DMS114 treated with DMSO at 0.1 percent for 48 hours (cell line): ENCODE results near the gene ST6GAL1.
"Not testable (repeated sequence)": the region's sequence is repeated elsewhere in the genome, so short reads cannot be mapped to it uniquely, and the experiment has no call there.

Source experiments
- DNase-seq: peaks from one replicate; lab custom pipeline; 2025; ENCODE audit not compliant: unreplicated experiment; lab: John Stamatoyannopoulos, UW

ST6GAL1 gene

DNA sequence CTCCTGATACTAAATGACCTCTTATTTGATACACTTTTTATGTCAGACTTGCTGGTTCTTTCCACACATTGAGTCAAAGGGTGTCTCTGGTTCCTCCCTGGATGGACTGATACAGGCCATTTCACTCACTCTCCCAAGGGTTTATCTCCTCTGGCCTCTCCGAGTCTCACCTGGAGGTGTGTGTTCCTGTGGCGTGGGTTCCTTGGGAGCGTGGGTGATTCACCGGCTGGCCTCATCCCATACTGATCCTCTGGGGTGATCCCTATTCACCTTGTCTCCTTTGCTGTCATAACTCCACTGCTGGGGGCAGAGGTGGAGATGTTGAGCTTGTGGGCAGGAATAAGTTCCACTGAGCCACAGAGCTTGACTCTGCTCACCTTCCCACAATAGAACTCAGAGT, 61.1 kb downstream of the ST6GAL1 start:
- no peak for DNase-seq

DNA sequence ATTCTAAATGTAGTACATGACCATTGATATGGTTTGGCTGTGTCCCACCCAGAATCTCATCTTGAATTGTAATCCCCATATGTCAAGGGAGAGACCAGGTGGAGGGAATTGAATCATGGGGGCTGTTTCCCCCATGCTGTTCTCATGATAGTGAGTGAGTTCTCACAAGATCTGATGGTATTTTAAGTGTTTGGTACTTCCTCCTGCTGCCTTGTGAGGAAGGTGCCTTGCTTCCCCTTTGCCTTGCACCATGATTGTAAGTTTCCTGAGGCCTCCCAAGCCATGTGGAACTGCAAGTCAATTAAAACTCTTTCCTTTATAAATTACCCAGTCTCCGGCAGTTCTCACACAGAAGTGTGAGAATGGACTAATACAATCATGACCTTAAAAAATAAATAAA, 61.8 kb downstream of the ST6GAL1 start:
- DNase-seq = not testable (repeated sequence)

DNA sequence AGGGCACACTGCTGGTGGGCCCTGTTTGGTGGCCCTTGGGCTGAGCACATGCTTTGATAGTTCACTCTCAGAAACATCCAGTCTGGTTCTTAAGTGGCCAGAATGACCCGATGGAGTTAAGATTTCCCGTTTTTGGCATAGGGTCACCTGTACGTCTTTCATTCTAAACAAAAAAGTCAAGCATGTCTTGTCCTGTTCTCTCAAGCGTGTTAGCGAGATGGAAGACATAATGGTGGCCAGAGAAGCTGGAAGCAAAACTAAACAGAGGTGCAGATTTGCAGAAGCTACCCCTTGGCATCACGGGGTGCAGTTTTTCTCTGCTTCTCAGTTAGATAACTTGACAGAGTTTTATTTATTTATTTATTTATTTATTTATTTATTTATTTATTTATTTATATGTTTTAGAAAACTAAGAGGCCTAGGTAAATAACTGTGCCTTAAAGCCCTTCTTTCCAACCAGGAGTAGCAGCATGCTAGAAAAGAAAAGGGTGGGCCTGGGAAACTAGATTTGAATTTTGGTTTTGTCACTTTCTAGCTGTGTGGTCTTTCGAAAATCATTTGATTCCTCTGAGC, 63.0 kb downstream of the ST6GAL1 start:
- no peak for DNase-seq

DNA sequence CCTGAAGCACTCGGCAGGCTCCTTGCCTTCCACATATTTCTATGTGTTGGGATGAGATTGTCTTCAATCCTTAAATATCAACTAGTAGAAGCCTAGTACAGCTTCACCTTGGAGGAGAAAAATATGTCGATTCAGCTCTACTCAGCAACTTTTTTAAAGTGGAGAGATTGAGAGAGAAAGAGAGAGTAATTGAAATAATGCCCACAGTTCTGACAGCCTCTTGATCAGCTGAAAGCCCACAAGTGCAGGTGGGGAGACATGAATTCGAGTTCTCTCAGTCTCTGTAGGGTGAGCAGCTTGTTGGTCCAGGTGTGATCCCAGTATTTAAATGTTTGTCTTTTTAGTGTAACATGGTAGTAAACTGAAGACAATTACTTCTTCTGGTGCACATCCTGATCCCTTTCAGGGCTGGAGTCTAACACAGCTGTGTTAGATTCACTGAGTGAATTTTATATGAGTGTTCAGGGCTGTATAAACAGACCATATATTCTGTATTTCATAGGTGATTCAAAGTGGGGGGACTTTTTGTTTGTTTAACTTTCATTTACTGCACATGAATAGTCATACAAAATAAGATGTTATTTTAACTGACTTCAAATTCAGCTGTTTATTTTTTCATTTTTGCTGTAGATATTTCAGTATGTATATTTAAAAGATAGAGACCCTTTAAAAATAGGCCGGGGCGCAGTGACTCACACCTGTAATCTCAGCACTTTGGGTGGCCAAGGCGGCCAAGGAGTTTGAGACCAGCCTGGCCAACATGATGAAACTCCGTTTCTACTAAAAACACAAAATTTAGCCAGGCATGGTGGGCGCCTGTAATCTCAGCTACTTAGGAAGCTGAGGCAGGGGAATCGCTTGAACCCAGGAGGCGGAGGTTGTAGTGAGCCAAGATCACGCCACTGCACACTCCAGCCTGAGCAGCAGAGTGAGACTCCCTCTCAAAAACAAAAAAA, 64.0 kb downstream of the ST6GAL1 start:
- DNase-seq = no peak

DNA sequence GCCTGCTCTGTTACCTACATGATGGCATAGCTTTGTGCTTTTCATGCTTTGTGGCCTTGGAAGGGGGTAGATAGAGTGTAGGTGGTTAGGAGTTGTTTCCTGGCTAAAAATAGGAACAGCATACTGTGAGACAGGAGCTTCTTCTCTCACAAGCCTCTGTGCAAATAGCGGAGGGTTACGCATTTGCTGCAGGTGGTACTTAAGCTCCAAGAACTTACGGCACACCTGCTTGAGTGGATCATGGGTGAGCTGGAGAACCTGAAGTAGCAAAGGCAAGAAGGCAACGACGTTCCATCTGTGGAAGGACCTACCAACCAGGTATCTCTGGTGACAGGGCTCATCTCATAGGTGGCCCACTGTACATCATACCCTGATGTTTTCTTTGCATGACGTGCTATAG, 66.0 kb downstream of the ST6GAL1 start:
- no peak for DNase-seq

DNA sequence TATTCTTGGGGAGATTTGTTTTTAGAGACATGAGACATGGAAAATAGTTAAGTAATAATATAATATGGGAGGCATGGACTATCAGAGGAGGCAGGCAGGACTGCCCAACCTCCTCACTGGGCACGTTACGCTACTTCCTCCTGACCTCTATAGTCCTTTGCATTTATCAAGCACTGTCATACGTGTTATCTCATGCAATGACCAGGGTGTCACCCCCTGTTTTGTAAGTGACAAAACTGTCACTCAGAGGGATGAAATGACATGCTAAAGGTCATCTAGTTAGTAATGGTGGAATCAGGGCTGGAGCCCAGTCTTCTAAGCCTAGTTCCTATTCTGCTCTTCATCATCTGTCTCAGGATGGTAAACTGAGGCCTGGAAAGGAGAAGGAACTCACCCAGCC, 66.7 kb downstream of the ST6GAL1 start:
- DNase-seq = no peak

DNA sequence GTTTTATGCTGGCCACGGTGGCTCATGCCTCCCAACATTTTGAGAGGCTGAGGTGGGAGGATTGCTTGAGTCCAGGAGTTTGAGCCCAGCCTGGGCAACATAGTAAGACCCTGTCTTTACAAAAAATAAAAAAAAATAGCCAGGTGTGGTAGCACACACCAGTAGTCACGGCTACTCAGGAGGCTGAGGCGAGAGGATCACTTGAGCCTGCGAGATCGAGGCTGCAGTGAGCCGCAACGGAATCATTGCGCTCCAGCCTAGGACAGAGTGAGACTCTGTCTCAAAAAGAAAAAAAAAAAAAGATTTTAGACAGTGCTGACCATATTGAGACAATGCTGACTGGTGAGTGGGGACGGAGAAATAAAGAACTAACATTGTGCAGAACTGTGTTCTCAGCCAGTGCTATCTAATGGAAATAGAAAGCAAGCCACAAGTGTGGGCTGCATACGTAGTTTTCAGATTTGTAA, 67.2 kb downstream of the ST6GAL1 start:
- no peak for DNase-seq

DNA sequence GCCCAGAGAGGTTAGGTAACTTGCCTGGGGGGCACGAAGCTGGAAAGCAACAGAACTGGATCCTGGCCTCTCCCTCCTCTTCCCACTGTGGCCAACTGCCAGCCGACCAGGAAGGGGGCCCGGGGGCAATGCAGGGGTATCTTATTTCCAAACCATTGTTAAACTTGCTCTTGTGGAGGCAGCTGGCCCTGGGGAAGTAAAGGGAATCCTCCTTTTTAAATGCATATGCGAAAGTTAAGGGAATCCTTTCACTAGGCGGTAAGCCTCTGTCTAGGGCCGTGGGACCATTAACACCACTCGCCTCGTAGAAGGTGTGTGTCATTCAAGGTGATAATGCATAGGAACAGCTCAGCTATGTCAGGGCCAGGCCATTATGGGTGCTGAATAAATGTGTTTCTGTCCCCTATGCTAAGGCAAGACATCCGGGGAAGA, 68.6 kb downstream of the ST6GAL1 start:
- no peak for DNase-seq

DNA sequence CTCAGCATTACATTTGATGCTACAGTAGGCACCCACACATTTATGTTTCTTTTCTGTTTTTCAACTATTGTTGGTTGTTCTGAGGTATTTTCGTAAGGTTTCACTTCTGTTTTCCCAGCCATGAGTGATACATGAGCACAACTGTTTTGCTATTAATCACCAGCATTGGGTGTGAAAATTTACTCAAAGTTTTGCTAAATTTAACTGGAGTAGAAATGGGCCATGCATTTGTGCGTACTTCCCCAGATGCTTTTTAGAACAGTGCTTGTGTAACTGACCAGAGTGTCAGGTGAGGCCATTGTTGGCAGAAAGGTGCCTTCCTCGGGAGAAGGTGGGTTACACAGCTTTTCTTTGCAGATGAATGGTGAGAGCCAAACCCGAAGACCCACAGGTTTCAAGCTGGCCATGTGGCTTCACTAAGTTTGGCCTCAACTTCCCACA, 70.4 kb downstream of the ST6GAL1 start:
- DNase-seq = no peak

DNA sequence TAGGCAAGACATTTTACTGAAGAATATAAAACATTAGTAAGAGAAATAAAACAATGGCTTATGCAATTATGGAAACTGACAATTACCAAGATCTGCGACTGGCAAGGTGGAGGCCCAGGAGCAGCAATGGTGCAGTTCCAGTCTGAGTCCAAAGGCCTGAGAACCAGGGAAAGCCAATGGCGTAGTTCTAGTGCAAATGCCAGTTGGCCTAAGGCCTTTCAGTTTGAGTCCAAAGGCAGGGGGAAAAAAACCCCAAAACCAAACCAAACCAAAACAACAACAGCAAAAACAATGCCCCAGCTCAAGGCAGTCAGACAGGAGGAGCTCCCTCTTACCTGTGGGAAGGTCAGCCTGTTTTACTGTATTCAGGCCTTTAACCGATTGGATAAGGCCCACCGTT, 72.6 kb downstream of the ST6GAL1 start:
- no peak for DNase-seq

DNA sequence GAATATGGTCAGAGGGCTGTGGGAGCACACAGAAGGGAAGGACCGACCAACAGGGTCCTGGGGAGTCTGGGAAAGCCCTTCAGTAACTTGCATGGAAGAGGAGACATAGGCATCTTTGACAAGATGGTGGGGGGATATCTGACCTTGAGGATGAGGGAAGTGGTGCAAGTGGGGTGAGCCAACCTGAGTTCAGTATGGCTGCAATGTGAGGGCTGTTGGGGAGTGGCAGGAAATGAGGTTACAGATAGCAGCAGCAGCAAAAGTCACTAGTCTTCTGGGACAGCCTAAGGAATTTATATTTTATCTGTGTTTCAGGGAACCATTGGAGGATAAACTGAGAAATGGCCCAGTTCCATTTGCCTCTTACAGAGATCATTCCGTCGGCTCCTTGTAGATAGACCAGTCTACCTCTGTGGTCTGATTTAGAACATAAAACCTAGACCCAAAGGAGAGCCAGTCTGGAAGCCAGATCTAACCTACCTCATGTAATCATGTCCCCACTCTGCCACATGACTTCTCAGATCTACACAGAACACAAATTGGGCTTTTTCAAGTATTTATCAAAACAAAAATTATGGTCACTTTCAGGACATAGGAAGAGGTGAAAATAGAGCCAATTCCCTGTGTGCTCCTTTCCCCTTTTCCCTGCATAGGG, 75.6 kb downstream of the ST6GAL1 start:
- DNase-seq = no peak

DNA sequence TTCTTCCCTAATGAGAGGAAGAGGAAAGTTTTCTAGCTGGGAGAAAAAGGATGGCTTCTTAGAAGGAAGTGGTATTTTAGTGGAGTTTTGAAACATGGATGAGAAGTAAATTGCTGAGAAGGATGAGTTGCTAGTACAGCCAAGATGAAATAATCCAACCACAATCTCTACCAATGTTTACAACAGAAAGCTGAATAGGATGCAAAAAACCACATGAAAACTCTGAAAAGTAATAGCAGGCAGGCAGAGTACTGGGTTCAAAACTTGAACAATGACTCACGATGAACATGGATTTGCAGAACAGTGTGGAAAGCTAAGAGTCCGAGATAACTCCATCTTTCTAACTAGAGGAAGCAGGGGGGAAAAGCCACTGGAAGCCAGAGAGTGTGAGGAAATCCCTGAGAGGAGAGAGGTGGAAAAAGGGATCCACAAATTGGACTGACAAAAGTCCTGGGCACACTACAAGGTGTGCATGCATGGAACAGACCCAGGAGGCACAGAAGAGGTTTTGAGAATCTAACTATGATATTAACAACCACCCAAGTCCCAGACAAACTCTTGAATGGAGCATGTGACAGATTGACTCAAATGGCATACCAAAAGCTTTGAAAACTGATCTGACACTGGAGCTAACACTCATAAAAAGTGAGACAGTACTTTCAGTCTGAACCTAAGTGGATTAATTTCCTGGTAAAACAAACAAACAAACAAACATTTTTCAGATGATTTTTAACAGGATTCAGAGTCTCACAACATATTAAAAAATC, 76.7 kb downstream of the ST6GAL1 start:
- DNase-seq = no peak

DNA sequence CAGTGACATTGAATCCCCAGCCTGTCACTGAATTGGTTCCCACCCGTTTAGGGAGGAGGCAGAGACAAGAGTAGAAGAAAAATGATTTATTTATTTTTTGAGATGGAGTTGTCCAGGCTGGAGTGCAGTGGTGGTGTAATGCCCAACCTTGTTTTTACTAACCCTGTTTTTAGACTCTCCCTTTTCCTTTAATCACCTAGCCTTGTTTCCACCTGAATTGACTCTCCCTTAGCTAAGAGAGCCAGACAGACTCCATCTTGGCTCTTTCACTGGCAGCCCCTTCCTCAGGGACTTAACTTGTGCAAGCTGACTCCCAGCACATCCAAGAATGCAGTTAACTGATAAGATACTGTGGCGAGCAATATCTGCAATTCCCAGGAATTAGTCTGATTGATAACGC, 80.1 kb downstream of the ST6GAL1 start:
- not testable (repeated sequence) for DNase-seq

DNA sequence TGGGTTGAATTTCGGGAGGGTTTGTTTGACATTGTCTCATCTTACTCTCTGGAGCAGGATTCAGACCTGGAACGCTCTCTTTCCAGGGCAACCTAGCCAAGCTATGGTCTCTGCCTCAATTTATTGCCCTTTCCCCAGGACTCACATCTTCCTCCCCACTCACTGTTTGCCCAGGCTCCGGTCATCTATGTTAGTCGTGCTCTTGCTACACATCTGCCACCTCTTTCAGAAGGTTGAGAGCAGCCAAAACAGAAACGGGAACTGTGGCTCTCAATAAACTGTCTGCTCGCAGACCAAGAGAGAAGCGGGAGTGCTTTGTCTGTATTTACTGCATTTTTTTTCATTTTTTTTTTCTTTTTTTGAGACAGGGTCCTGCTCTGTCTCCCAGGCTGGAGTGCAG, 81.6 kb downstream of the ST6GAL1 start:
- DNase-seq = no peak

DNA sequence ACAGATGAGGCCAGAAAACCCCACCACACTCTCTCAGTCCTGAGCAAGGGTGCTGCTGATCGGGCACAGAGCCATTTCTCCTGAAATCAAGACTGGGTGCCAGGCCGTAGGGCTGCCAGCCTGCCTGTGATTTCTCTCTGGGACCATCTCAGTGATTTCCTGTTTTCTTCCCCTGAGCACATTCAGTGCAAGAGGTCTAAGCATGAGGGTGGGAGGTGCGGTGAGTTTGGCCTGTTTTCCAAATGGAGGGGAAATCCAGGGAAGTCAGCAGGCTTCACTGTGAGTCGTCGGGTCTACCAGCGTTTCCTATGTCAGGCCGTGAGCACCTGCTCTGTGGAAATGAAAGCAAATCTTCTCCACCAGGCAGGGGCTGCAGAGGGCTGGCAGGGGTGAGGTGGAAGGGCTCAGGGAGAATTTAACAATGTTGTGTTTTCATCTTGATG, 82.3 kb downstream of the ST6GAL1 start:
- no peak for DNase-seq

DNA sequence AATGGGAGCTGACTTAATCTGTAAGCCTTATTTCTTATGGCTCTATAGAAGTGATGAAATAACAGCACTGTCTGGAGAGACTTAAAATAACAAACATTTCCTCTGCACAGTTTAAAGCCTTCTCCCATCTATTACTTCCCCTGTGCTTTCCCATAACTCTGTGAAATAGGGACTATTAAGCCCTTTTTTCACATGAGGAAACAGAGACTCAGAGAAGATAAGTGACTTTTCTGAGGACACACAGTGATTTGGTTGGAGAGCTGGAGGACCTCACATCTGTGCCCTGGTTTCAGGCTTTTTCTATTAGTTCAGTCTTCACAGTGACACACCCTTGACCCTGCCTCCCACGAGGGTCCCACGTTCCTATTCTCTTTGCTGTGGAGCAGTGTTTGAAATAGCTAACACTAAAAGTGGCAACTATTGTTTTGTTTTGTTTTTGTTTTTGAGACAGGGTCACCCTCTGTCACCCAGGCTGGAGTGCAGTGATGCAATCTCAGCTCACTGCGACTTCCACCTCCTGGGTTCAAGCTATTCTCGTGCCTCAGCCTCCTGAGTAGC, 82.9 kb downstream of the ST6GAL1 start:
- DNase-seq = no peak

DNA sequence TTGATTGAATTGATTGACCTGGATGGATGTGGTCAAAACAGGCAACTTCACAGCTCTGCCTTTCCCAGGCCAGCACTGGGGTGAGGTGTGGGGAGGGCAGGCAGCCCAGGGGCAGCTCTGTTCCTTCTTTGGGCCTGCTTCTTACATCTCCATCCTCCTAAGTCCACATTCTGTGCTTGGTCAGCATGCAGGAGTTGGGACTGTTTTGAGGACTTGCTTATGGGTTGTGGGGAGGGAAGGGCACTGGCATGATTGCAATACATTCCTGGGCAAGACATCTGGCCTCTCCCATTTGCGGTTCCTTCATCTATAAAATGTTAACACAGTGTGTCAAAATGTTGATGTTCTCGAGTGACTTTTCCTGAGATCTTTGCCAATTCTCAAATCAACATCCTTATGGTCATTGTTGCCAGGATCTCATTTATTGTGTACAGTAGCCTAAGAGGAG, 84.1 kb downstream of the ST6GAL1 start:
- DNase-seq = no peak

DNA sequence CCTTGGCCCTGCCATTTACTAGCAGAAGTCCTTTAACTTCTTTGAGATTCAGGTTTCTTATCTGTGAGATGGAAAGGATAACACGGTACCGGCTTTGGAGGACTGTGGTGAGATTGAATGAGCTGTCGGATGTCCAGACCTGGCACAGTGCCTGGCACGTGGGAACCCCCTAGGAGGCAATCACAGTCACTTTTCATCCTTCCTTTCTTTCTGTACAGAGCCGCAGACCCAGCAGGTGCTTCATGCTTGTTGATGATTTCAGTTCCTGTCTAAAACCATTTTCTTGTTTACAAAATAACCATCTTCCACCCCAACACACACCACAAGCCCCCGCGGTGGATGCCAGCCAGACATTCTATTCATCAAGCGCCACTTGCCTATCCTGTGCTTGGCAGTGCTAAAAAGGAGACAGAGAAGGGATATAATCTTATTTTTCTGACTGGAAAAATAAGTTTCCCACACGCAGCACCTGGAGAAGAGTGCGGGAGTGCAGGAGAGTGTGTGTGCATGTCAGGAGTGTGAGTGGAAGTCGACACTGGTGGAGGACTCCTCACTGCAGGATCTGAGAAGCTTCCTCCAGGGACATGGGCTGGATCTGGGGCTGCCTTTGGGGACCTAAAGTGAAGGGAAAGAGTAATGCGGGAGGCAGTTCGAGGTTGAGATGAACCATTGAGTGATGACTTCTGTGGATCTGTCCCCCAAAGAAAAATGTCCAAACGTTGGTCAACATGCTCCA, 85.7 kb downstream of the ST6GAL1 start:
- DNase-seq = no peak

DNA sequence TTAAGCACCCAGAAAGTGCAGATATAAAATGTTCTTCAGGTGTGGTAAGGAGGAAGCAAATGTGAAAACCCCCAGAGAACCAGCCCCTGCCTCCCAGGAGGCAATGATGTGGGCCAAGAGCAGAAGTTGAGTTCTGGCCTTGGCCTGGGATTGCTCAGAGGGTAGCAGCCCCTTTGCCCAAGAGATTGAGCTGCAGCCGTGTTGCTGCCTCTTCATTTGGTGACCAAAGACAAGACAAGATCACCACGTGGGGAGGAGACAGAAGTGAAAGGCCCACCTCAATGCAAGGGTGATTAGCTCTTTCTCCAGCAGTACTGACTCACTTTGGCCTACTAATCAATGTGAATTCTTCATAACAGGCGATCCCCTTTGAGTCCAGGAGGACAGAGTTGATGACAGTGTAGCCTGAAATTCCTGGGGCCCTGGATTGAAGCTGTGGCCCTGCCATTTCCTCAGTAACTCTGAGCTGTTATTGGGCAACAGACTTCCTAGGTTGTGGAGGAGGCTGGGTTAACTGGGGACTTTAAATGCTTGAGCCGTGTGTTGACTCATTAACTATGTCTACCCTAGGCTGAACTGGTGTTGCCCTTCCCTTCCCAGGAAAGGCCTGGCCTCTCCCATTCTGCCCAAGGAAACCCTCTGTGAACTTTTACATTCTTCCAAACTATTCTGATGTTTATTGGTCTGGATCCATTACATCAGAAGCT, 86.5 kb downstream of the ST6GAL1 start:
- no peak for DNase-seq
